Activated T-cell treated with anti-CD3 and anti-CD28 coated beads, Interleukin-2, amount 50 U/mL, for 4 hours (primary cell): ENCODE results near the gene KRT73. TPM values are rescaled to one million over a fixed set of nuclear protein-coding genes. Genes with fewer than 3 reads are reported as not detected.

ENCODE experiments used
- ATAC-seq, 2 donors: fragments of 200-7000 bp; cut with Tn5 transposase; one replicate each; pipeline ENCODE4 v1.10.0; 2021
- DNase-seq: peaks from one replicate; pipeline ENCODE4 v3.0.0-alpha.2; 2020
- H3K27me3 Mint-ChIP-seq: one replicate; pipeline ENCODE4 v1.8.0; 2021; ENCODE audit warnings: low read depth, mixed read lengths
- H3K36me3 Mint-ChIP-seq: one replicate; pipeline ENCODE4 v1.8.0; 2022; ENCODE audit warnings: mixed read lengths; ENCODE audit not compliant: insufficient read depth
- H3K4me1 Mint-ChIP-seq: one replicate; pipeline ENCODE4 v1.8.0; 2021; ENCODE audit warnings: low read depth, mixed read lengths
- H3K4me3 Mint-ChIP-seq: one replicate; pipeline ENCODE4 v1.8.0; 2021; ENCODE audit warnings: mild to moderate bottlenecking, moderate library complexity, mixed read lengths
- H3K9me3 Mint-ChIP-seq: one replicate; pipeline ENCODE4 v1.8.0; 2021; ENCODE audit warnings: mixed read lengths
- total RNA-seq, 3 donors: library from RNA; stranded (reverse); gene quantifications; one replicate each; pipeline ENCODE4 v1.2.1, GENCODE V29; 2021

Gene KRT73
- total RNA-seq, 3 donors from 2014 or later = 0.16 to 0.23 (median 0.22) TPM

GRCh38 chr12:52585946-52586345 is 32.4 kb downstream of the KRT73 start:
- ATAC-seq = peak; percentile 63 to 71
- no peak overlapping the region for H3K4me3 Mint-ChIP-seq
- DNase-seq = peak; percentile 35
- no peaks in the 10 kb centered on the region for H3K36me3 Mint-ChIP-seq
- no peaks in the 10 kb centered on the region for H3K9me3 Mint-ChIP-seq
- H3K27me3 Mint-ChIP-seq = no peaks in the 10 kb centered on the region
- H3K4me1 Mint-ChIP-seq = peaks cover 44% of the 10 kb centered on the region

- no peaks in the 10 kb centered on the region for H3K9me3 Mint-ChIP-seq
- DNase-seq = no peak
- H3K4me3 Mint-ChIP-seq = no peak overlapping the region
Observed at GRCh38 chr12:52585066-52585465, 33.3 kb downstream of the KRT73 start.

GRCh38 chr12:52584156-52584682 is 34.1 kb downstream of the KRT73 start:
- ATAC-seq (no peak), DNase-seq (no peak)
- H3K4me3 Mint-ChIP-seq = no peak overlapping the region
- H3K36me3 Mint-ChIP-seq = no peaks in the 10 kb centered on the region
- peaks cover 54% of the 10 kb centered on the region for H3K4me1 Mint-ChIP-seq
- no peaks in the 10 kb centered on the region for H3K9me3 Mint-ChIP-seq
- no peaks in the 10 kb centered on the region for H3K27me3 Mint-ChIP-seq

More at GRCh38 chr12:52585066-52585465, 33.3 kb downstream of the KRT73 start:
- Mint-ChIP-seq H3K4me1 (peaks cover 52% of the 10 kb centered on the region), H3K27me3 (no peaks in the 10 kb centered on the region), H3K36me3 (no peaks in the 10 kb centered on the region)
- ATAC-seq = no peak

GRCh38 chr12:52582971-52583456 is 35.3 kb downstream of the KRT73 start:
- Mint-ChIP-seq H3K4me1 (peaks cover 53% of the 10 kb centered on the region), H3K9me3 (no peaks in the 10 kb centered on the region), H3K36me3 (no peaks in the 10 kb centered on the region)

GRCh38 chr12:52582486-52582885 is 35.9 kb downstream of the KRT73 start:
- ATAC-seq (no peak), DNase-seq (no peak)
- Mint-ChIP-seq H3K9me3 (no peaks in the 10 kb centered on the region), H3K4me3 (no peak overlapping the region), H3K27me3 (no peaks in the 10 kb centered on the region), H3K4me1 (peaks cover 53% of the 10 kb centered on the region), H3K36me3 (no peaks in the 10 kb centered on the region)

More at GRCh38 chr12:52582971-52583456, 35.3 kb downstream of the KRT73 start:
- H3K4me3 Mint-ChIP-seq = no peak overlapping the region
- no peaks in the 10 kb centered on the region for H3K27me3 Mint-ChIP-seq
- DNase-seq = peak; percentile 61
- ATAC-seq = peak; percentile 73 to 74

- DNase-seq (no peak), ATAC-seq (no peak)
- Mint-ChIP-seq H3K27me3 (no peaks in the 10 kb centered on the region), H3K4me3 (no peak overlapping the region), H3K9me3 (no peaks in the 10 kb centered on the region), H3K36me3 (no peaks in the 10 kb centered on the region), H3K4me1 (peaks cover 43% of the 10 kb centered on the region)
Observed at GRCh38 chr12:52581481-52581880, 36.9 kb downstream of the KRT73 start.

- Mint-ChIP-seq H3K27me3 (no peaks in the 10 kb centered on the region), H3K4me1 (peaks cover 39% of the 10 kb centered on the region), H3K9me3 (no peaks in the 10 kb centered on the region), H3K36me3 (no peaks in the 10 kb centered on the region), H3K4me3 (no peak overlapping the region)
- ATAC-seq (no peak), DNase-seq (no peak)
Observed at GRCh38 chr12:52581066-52581465, 37.3 kb downstream of the KRT73 start.

- no peaks in the 10 kb centered on the region for H3K9me3 Mint-ChIP-seq
- no peak overlapping the region for H3K4me3 Mint-ChIP-seq
- H3K36me3 Mint-ChIP-seq = no peaks in the 10 kb centered on the region
- H3K4me1 Mint-ChIP-seq = peaks cover 33% of the 10 kb centered on the region
- H3K27me3 Mint-ChIP-seq = no peaks in the 10 kb centered on the region
- DNase-seq (no peak), ATAC-seq (no peak)
Observed at GRCh38 chr12:52580496-52580895, 37.9 kb downstream of the KRT73 start.

- Mint-ChIP-seq H3K27me3 (no peaks in the 10 kb centered on the region), H3K36me3 (no peaks in the 10 kb centered on the region), H3K4me3 (no peak overlapping the region), H3K9me3 (no peaks in the 10 kb centered on the region), H3K4me1 (peaks cover 26% of the 10 kb centered on the region)
- ATAC-seq = no peak
- no peak for DNase-seq
Observed at GRCh38 chr12:52579468-52580465, 38.6 kb downstream of the KRT73 start.

GRCh38 chr12:52578469-52578868 is 39.9 kb downstream of the KRT73 start:
- H3K4me3 Mint-ChIP-seq = no peak overlapping the region
- H3K27me3 Mint-ChIP-seq = no peaks in the 10 kb centered on the region
- peaks cover 20% of the 10 kb centered on the region for H3K4me1 Mint-ChIP-seq
- no peak for DNase-seq
- no peaks in the 10 kb centered on the region for H3K36me3 Mint-ChIP-seq
- H3K9me3 Mint-ChIP-seq = no peaks in the 10 kb centered on the region
- no peak for ATAC-seq

- Mint-ChIP-seq H3K4me1 (peaks cover 10% of the 10 kb centered on the region), H3K27me3 (no peaks in the 10 kb centered on the region), H3K9me3 (no peaks in the 10 kb centered on the region), H3K4me3 (no peak overlapping the region), H3K36me3 (no peaks in the 10 kb centered on the region)
- DNase-seq (no peak), ATAC-seq (no peak)
Observed at GRCh38 chr12:52577316-52577715, 41.0 kb downstream of the KRT73 start.

GRCh38 chr12:52575948-52576347 is 42.4 kb downstream of the KRT73 start:
- H3K4me3 Mint-ChIP-seq = no peak overlapping the region
- H3K36me3 Mint-ChIP-seq = no peaks in the 10 kb centered on the region
- ATAC-seq (no peak), DNase-seq (no peak)
- no peaks in the 10 kb centered on the region for H3K27me3 Mint-ChIP-seq
- H3K4me1 Mint-ChIP-seq = peaks cover 10% of the 10 kb centered on the region
- H3K9me3 Mint-ChIP-seq = no peaks in the 10 kb centered on the region

- no peak for DNase-seq
- Mint-ChIP-seq H3K36me3 (no peaks in the 10 kb centered on the region), H3K27me3 (peaks cover under 1% of the 10 kb centered on the region), H3K9me3 (no peaks in the 10 kb centered on the region), H3K4me1 (peaks cover 4% of the 10 kb centered on the region), H3K4me3 (no peak overlapping the region)
- ATAC-seq = no peak
Observed at GRCh38 chr12:52575256-52575655, 43.1 kb downstream of the KRT73 start.

- DNase-seq (no peak), ATAC-seq (no peak)
Observed at GRCh38 chr12:52573743-52574142, 44.6 kb downstream of the KRT73 start, which contains the start of gene KRT74. KRT74 (minus strand) TSS chr12:52573843; CDS start chr12:52573777, 66 bp downstream.

More at GRCh38 chr12:52573743-52574142, 44.6 kb downstream of the KRT73 start, which contains the start of gene KRT74:
- no peaks in the 10 kb centered on the region for H3K9me3 Mint-ChIP-seq
- H3K4me1 Mint-ChIP-seq = no peaks in the 10 kb centered on the region
- no peaks in the 10 kb centered on the region for H3K36me3 Mint-ChIP-seq
- H3K4me3 Mint-ChIP-seq = no peak within 1 kb of the TSS
- H3K27me3 Mint-ChIP-seq = peaks cover 2% of the 10 kb centered on the region
